ENCODE data around the gene FAM180A. TPM values are rescaled to one million over a fixed set of nuclear protein-coding genes. Genes with fewer than 3 reads are reported as not detected.

Gene FAM180A
- total RNA-seq, 4 donors from 2014 or later, result 0.83 to 9.4 (median 1.7) TPM

GRCh38 chr7:135771051-135771450 is 22.4 kb upstream of the FAM180A start:
- Histone ChIP-seq H3K4me3 (no peak overlapping the region), H3K27ac (replicated peaks in 1 of 4) (no peak overlapping the region), H3K9me3 (no peaks in the 10 kb centered on the region), H3K36me3 (no peaks in the 10 kb centered on the region), H3K27me3 (no peaks in the 10 kb centered on the region), H3K4me1 (peaks cover 0 to 25% (median 9%) of the 10 kb centered on the region in 4 donors)
- intact Hi-C loops (cut with DNase I), result no loop called here
- no peak for DNase-seq (ENCODE audit: extremely low spot score)
- no peak for TF ChIP-seq POLR2A (IDR thresholded peaks at IDR 0.05; ENCODE audit: low read depth)
- TF ChIP-seq, protein P1, sequence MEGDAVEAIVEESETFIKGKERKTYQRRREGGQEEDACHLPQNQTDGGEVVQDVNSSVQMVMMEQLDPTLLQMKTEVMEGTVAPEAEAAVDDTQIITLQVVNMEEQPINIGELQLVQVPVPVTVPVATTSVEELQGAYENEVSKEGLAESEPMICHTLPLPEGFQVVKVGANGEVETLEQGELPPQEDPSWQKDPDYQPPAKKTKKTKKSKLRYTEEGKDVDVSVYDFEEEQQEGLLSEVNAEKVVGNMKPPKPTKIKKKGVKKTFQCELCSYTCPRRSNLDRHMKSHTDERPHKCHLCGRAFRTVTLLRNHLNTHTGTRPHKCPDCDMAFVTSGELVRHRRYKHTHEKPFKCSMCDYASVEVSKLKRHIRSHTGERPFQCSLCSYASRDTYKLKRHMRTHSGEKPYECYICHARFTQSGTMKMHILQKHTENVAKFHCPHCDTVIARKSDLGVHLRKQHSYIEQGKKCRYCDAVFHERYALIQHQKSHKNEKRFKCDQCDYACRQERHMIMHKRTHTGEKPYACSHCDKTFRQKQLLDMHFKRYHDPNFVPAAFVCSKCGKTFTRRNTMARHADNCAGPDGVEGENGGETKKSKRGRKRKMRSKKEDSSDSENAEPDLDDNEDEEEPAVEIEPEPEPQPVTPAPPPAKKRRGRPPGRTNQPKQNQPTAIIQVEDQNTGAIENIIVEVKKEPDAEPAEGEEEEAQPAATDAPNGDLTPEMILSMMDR (IDR thresholded peaks at IDR 0.05), result no peak
- TF ChIP-seq POLR2AphosphoS5 (IDR thresholded peaks at IDR 0.05), result no peak
- no peak for TF ChIP-seq EP300 (IDR thresholded peaks at IDR 0.05)
- 84% methylated on average over 1 of the region's 1 CpG for WGBS

DNA sequence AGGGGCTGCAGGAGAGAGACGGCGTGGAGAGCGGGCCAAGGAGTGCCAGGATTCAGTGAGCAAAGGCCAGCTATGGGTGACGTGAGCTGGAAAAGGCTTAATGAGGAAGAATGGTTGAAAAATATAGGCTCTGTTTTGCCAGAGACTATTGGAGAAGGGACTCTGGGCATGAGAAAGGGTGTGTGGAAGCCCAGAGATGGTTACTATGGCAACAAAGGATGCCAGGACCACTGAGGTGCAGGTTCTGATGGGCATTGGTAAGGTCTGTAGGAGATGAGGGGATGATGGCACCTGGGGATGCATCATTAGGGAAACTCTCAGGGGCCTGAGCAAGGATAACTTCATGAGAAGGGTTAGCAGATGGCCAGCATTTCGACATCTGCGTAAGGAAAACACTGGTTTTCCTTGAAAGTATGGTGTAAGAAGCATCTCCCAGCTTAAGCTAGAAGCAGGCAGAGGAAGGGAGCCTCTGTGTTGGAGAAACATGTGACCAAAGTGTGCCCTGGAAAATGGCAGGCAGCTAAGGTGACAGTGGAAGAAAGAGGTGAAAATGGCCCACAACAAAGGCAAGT is 21.6 kb upstream of the FAM180A start:
- Histone ChIP-seq H3K27ac (replicated peaks in 1 of 4) (no peak overlapping the region), H3K4me3 (no peak overlapping the region), H3K27me3 (no peaks in the 10 kb centered on the region), H3K9me3 (no peaks in the 10 kb centered on the region), H3K4me1 (peaks cover 0 to 25% (median 9%) of the 10 kb centered on the region in 4 donors), H3K36me3 (no peaks in the 10 kb centered on the region)
- intact Hi-C loops (cut with DNase I), result no loop called here
- no peak for TF ChIP-seq POLR2AphosphoS5 (IDR thresholded peaks at IDR 0.05)
- TF ChIP-seq, protein P1 (IDR thresholded peaks at IDR 0.05), result no peak
- TF ChIP-seq POLR2A (IDR thresholded peaks at IDR 0.05; ENCODE audit: low read depth), result no peak
- no peak for TF ChIP-seq EP300 (IDR thresholded peaks at IDR 0.05)
- DNase-seq (ENCODE audit: extremely low spot score), result no peak
- WGBS, result 97% methylated on average over 6 of the region's 6 CpGs

DNA sequence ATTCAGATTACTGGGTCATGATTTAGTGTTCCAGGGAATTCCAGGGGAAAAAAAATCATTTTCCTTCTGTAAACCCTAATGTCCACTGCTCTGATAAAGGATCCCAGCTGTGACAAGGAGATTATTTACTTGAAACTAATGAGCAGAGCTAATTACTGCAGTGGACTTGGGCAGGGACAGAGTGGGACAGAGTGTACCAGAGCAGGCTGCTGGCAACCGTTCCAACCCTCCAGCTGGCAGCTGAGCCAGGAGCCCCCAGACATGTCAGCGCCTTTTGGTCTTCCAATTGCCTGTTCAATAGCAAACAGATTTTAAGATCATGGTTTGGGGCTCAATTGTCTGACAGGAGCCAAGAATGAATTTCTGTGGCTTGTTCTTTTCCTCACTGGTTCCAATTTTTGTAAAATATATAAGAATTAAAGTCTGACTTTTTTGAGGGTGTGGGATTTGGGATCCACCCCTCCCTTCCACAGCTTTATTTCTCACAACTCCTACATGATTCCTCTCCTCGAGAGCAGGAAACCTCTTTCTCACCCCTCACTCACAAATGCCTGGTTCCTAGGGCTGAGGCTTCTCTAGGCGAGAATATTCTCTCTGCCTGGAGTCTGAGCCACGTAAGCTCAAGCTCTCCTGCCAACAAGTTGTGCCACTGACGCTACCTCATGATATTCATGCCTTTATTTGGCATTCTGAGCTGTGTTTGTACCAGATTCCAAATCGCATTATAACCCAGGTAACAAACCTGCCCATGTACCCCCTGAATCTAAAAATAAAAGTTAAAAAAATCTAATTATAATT is 20.6 kb upstream of the FAM180A start:
- TF ChIP-seq EP300 (IDR thresholded peaks at IDR 0.05), result no peak
- TF ChIP-seq, protein P1 (IDR thresholded peaks at IDR 0.05), result no peak
- TF ChIP-seq POLR2A (IDR thresholded peaks at IDR 0.05; ENCODE audit: low read depth), result no peak
- TF ChIP-seq POLR2AphosphoS5 (IDR thresholded peaks at IDR 0.05), result no peak
- intact Hi-C loops (cut with DNase I), result no loop called here

GRCh38 chr7:135768467-135768866 is 19.9 kb upstream of the FAM180A start:
- DNase-seq (ENCODE audit: extremely low spot score), result no peak
- no peak overlapping the region for H3K4me3 ChIP-seq
- intact Hi-C loops (cut with DNase I), result no loop called here
- WGBS, result 74% methylated on average over 4 of the region's 4 CpGs
- H3K27ac ChIP-seq (replicated peaks in 1 of 4), result no peak overlapping the region
- no peaks in the 10 kb centered on the region for H3K9me3 ChIP-seq
- no peaks in the 10 kb centered on the region for H3K36me3 ChIP-seq
- TF ChIP-seq EP300 (IDR thresholded peaks at IDR 0.05) (no peak), POLR2A (IDR thresholded peaks at IDR 0.05; ENCODE audit: low read depth) (no peak), POLR2AphosphoS5 (IDR thresholded peaks at IDR 0.05) (no peak)
- TF ChIP-seq, protein P1 (IDR thresholded peaks at IDR 0.05), result no peak
- peaks cover 0 to 16% (median 7%) of the 10 kb centered on the region in 4 donors for H3K4me1 ChIP-seq
- H3K27me3 ChIP-seq, result no peaks in the 10 kb centered on the region

More for the DNA sequence above, 20.6 kb upstream of the FAM180A start:
- Histone ChIP-seq H3K27me3 (no peaks in the 10 kb centered on the region), H3K4me1 (peaks cover 0 to 24% (median 9%) of the 10 kb centered on the region in 4 donors), H3K4me3 (no peak overlapping the region), H3K36me3 (no peaks in the 10 kb centered on the region), H3K9me3 (no peaks in the 10 kb centered on the region), H3K27ac (replicated peaks in 1 of 4) (peak overlapping the region in 3 of 4 donors; percentile 5 to 47 (median 21))
- 85% methylated on average over 6 of the region's 7 CpGs for WGBS
- no peak for DNase-seq (ENCODE audit: extremely low spot score)

Measured in esophagus muscularis mucosa (tissue), 4 donors.